A673 (cell line): ENCODE results near the gene C19orf73. TPM values are rescaled to one million over a fixed set of nuclear protein-coding genes. Genes with fewer than 3 reads are reported as not detected.

ENCODE experiments used
- BruUV-seq: library from RNA; stranded (reverse); fragments of 400-500 nt; replicated peaks from 2 replicates; lab custom pipeline; 2021; lab: Mats Ljungman, UMichigan
- CTCF ChIA-PET: fragments of 300-600 bp; sonication (Branson Sonifier 250); formaldehyde crosslinking; loops from one replicate; lab custom pipeline; 2022; ENCODE audit warnings: antibody characterized with exemption; lab: Charles Lee
- POLR2A ChIA-PET: fragments of 300-600 bp; sonication (Branson Sonifier 250); formaldehyde crosslinking; loops from one replicate; lab custom pipeline; 2022; ENCODE audit warnings: antibody characterized with exemption; ENCODE audit not compliant: low non-redundant PET; lab: Charles Lee
- DNase-seq: peaks from one replicate; pipeline ENCODE4 v3.0.0-alpha.2; 2015; ENCODE audit warnings: low spot score
- H3K27ac ChIP-seq: fragments of 200-600 bp; sonication (generic); 2 replicates; pipeline ENCODE4 v1.5.1; 2016; ENCODE audit warnings: mixed run types, low read depth, mild to moderate bottlenecking, mixed read lengths, antibody characterized with exemption, low read length; ENCODE audit not compliant: poor library complexity, severe bottlenecking
- H3K27me3 ChIP-seq: fragments of 200-600 bp; sonication (generic); replicated peaks from 2 replicates; pipeline ENCODE4 v1.6.1; 2017; ENCODE audit warnings: mixed run types, low read depth, mild to moderate bottlenecking, mixed read lengths, antibody characterized with exemption, low read length; ENCODE audit not compliant: insufficient read depth, poor library complexity
- H3K36me3 ChIP-seq: fragments of 200-600 bp; sonication (generic); 2 replicates; pipeline ENCODE4 v1.6.1; 2016; ENCODE audit warnings: mixed run types, mild to moderate bottlenecking, mixed read lengths, antibody characterized with exemption, low read length; ENCODE audit not compliant: insufficient read depth, poor library complexity, severe bottlenecking
- H3K4me1 ChIP-seq: fragments of 200-600 bp; sonication (generic); 2 replicates; pipeline ENCODE4 v1.6.1; 2017; ENCODE audit warnings: mixed run types, mild to moderate bottlenecking, mixed read lengths, antibody characterized with exemption, low read length; ENCODE audit not compliant: insufficient read depth, poor library complexity, severe bottlenecking
- H3K4me3 ChIP-seq: fragments of 200-600 bp; sonication (generic); 2 replicates; pipeline ENCODE4 v1.5.1; 2016; ENCODE audit warnings: low read depth, mixed run types, mild to moderate bottlenecking, mixed read lengths, low read length; ENCODE audit not compliant: poor library complexity, severe bottlenecking
- H3K9me3 ChIP-seq: fragments of 200-600 bp; sonication (generic); 2 replicates; pipeline ENCODE4 v1.6.1; 2016; ENCODE audit warnings: mixed run types, low read depth, mild to moderate bottlenecking, mixed read lengths, antibody characterized with exemption, low read length; ENCODE audit not compliant: poor library complexity, severe bottlenecking
- CTCF ChIP-seq: fragments of 300-800, 200-600 bp; sonication (generic); conservative IDR thresholded peaks from 2 replicates; pipeline ENCODE4 v1.5.1; 2017; ENCODE audit warnings: low read depth, mild to moderate bottlenecking, antibody characterized with exemption, low read length, moderate library complexity, mixed read lengths
- EZH2 ChIP-seq: fragments of 200-600 bp; sonication (generic); IDR thresholded peaks from 2 replicates; pipeline ENCODE4 v1.6.1; 2017; ENCODE audit warnings: borderline replicate concordance, low read depth, mild to moderate bottlenecking, mixed read lengths, antibody characterized with exemption, low read length; ENCODE audit not compliant: poor library complexity, severe bottlenecking
- intact Hi-C: fragments of 100-400 bp; cut with micrococcal nuclease; formaldehyde crosslinking; loops from one replicate; pipeline ENCODE4 v1.10.0; 2022; ENCODE audit not compliant: unreplicated experiment
- total RNA-seq: library from RNA; stranded (reverse); gene quantifications from 2 replicates; pipeline ENCODE4 v1.2.3, GENCODE V29; 2021

Gene C19orf73
- total RNA-seq, 1 experiment from 2014 or later: 1.7 TPM

- Histone ChIP-seq H3K36me3 (peaks cover 94% of the 10 kb centered on the region), H3K4me3 (no peak overlapping the region)
- BruUV-seq: no TSS peak
These were observed 14.6 kb downstream of the C19orf73 start for GRCh38 chr19:49104229-49104864.

GRCh38 chr19:49103331-49104085, 15.4 kb downstream of the C19orf73 start:
- Histone ChIP-seq H3K4me1 (peaks cover 25% of the 10 kb centered on the region), H3K4me3 (no peak overlapping the region), H3K36me3 (peaks cover 94% of the 10 kb centered on the region), H3K9me3 (no peaks in the 10 kb centered on the region), H3K27me3 (no peaks in the 10 kb centered on the region), H3K27ac (peak overlapping the region; percentile 71)
- CTCF ChIA-PET: no interaction called here
- no TSS peak for BruUV-seq
- TF ChIP-seq CTCF (no peak), EZH2 (no peak)
- no peak for DNase-seq
- POLR2A ChIA-PET: no interaction called here
- intact Hi-C loops: no loop called here

More at GRCh38 chr19:49104229-49104864, 14.6 kb downstream of the C19orf73 start:
- TF ChIP-seq CTCF (no peak), EZH2 (no peak)
- Histone ChIP-seq H3K4me1 (peaks cover 25% of the 10 kb centered on the region), H3K27me3 (no peaks in the 10 kb centered on the region), H3K9me3 (no peaks in the 10 kb centered on the region), H3K27ac (peak overlapping the region; percentile 71)
- no peak for DNase-seq
- intact Hi-C loops: no loop called here
- POLR2A ChIA-PET: no interaction called here
- CTCF ChIA-PET: interaction anchor here (0.6 kb wide), 1 partner anchor 100 kb away, joined by 10 read pairs; no protein-coding TSS in a partner anchor

- no TSS peak for BruUV-seq
- H3K36me3 ChIP-seq: peaks cover 94% of the 10 kb centered on the region
- TF ChIP-seq EZH2: no peak
- no peak for TF ChIP-seq CTCF
These were observed 16.6 kb downstream of the C19orf73 start for GRCh38 chr19:49102303-49102702.

More at GRCh38 chr19:49102303-49102702, 16.6 kb downstream of the C19orf73 start:
- Histone ChIP-seq H3K27me3 (no peaks in the 10 kb centered on the region), H3K27ac (peak overlapping the region; percentile 71), H3K4me3 (no peak overlapping the region), H3K9me3 (no peaks in the 10 kb centered on the region), H3K4me1 (peaks cover 25% of the 10 kb centered on the region)
- ChIA-PET CTCF (no interaction called here), POLR2A (no interaction called here)
- no peak for DNase-seq
- intact Hi-C loops: no loop called here
